H9 (cell line): Measurements from ENCODE around the gene SLC17A3. TPM values are rescaled to one million over a fixed set of nuclear protein-coding genes. Genes with fewer than 3 reads are reported as not detected.

Experiments used
- DNase-seq: peaks from one replicate; pipeline ENCODE4 v3.0.0-alpha.2; 2017
- H2AFZ ChIP-seq: one replicate; pipeline ENCODE4 v1.6.1; 2013; ENCODE audit warnings: mild to moderate bottlenecking, low read length, control low read depth, moderate library complexity
- H2AK5ac ChIP-seq: 2 replicates; pipeline ENCODE4 v1.6.1; 2013; ENCODE audit warnings: low read length, control low read depth, mixed read lengths; ENCODE audit not compliant: insufficient read length
- H2BK120ac ChIP-seq: one replicate; pipeline ENCODE4 v1.6.1; 2013; ENCODE audit warnings: low read depth, mild to moderate bottlenecking, low read length, control low read depth, inconsistent platforms; ENCODE audit not compliant: poor library complexity, severe bottlenecking
- H2BK12ac ChIP-seq: 2 replicates; pipeline ENCODE4 v1.6.1; 2013; ENCODE audit warnings: low read length, control low read depth, mixed read lengths, low read depth; ENCODE audit not compliant: insufficient read length
- H2BK15ac ChIP-seq: 2 replicates; pipeline ENCODE4 v1.6.1; 2013; ENCODE audit warnings: low read depth, low read length, control low read depth
- H2BK20ac ChIP-seq: one replicate; pipeline ENCODE4 v1.6.1; 2013; ENCODE audit warnings: low read depth, mild to moderate bottlenecking, low read length, control low read depth, inconsistent platforms; ENCODE audit not compliant: poor library complexity, severe bottlenecking
- H2BK5ac ChIP-seq: 2 replicates; pipeline ENCODE4 v1.6.1; 2013; ENCODE audit warnings: low read length, control low read depth, mixed read lengths; ENCODE audit not compliant: insufficient read length
- H3K14ac ChIP-seq: 2 replicates; pipeline ENCODE4 v1.6.1; 2013; ENCODE audit warnings: low read length, control low read depth; ENCODE audit not compliant: insufficient read depth
- H3K18ac ChIP-seq: 2 replicates; pipeline ENCODE4 v1.6.1; 2013; ENCODE audit warnings: low read depth, mild to moderate bottlenecking, mixed read lengths, low read length, control low read depth; ENCODE audit not compliant: insufficient read length
- H3K23ac ChIP-seq: 2 replicates; pipeline ENCODE4 v1.6.1; 2013; ENCODE audit warnings: low read length, control low read depth, mixed read lengths, low read depth; ENCODE audit not compliant: insufficient read length
- H3K23me2 ChIP-seq: 2 replicates; pipeline ENCODE4 v1.6.1; 2013; ENCODE audit warnings: low read depth, mild to moderate bottlenecking, mixed read lengths, low read length, control low read depth; ENCODE audit not compliant: insufficient read length, poor library complexity, severe bottlenecking
- H3K27ac ChIP-seq: 2 replicates; pipeline ENCODE4 v1.5.1; 2013; ENCODE audit warnings: low read length, control low read depth, mixed read lengths, low read depth; ENCODE audit not compliant: insufficient read length
- H3K27me3 ChIP-seq: 2 replicates; pipeline ENCODE4 v1.6.1; 2013; ENCODE audit warnings: low read length, control low read depth, inconsistent platforms; ENCODE audit not compliant: insufficient read depth
- H3K4ac ChIP-seq: 2 replicates; pipeline ENCODE4 v1.6.1; 2013; ENCODE audit warnings: low read depth, mild to moderate bottlenecking, control low read depth, inconsistent platforms, low read length, moderate library complexity
- H3K4me1 ChIP-seq: 2 replicates; pipeline ENCODE4 v1.6.1; 2013; ENCODE audit warnings: low read length, control low read depth, inconsistent platforms; ENCODE audit not compliant: insufficient read depth
- H3K4me2 ChIP-seq: 2 replicates; pipeline ENCODE4 v1.6.1; 2013; ENCODE audit warnings: low read length, control low read depth, mixed read lengths; ENCODE audit not compliant: insufficient read length, insufficient read depth
- H3K56ac ChIP-seq: 2 replicates; pipeline ENCODE4 v1.6.1; 2013; ENCODE audit warnings: low read depth, mild to moderate bottlenecking, mixed read lengths, low read length, control low read depth; ENCODE audit not compliant: insufficient read length
- H3K79me1 ChIP-seq: 2 replicates; pipeline ENCODE4 v1.6.1; 2013; ENCODE audit warnings: low read depth, mild to moderate bottlenecking, moderate library complexity, low read length, control low read depth, inconsistent platforms; ENCODE audit not compliant: insufficient read depth, poor library complexity, severe bottlenecking
- H3K79me2 ChIP-seq: 2 replicates; pipeline ENCODE4 v1.6.1; 2013; ENCODE audit warnings: low read length, control low read depth, inconsistent platforms; ENCODE audit not compliant: insufficient read depth
- H3K9ac ChIP-seq: 2 replicates; pipeline ENCODE4 v1.6.1; 2013; ENCODE audit warnings: low read length, control low read depth, mixed read lengths; ENCODE audit not compliant: insufficient read length; ENCODE audit errors: extremely low read depth
- H3K9me3 ChIP-seq: one replicate; pipeline ENCODE4 v1.6.1; 2013; ENCODE audit warnings: low read depth, low read length, inconsistent platforms; ENCODE audit not compliant: control insufficient read depth
- H3T11ph ChIP-seq: one replicate; pipeline ENCODE4 v1.6.1; 2013; ENCODE audit warnings: mild to moderate bottlenecking, low read length, control low read depth, inconsistent platforms
- H4K20me1 ChIP-seq: one replicate; pipeline ENCODE4 v1.6.1; 2013; ENCODE audit not compliant: control insufficient read depth, insufficient read length, insufficient read depth
- H4K5ac ChIP-seq: 2 replicates; pipeline ENCODE4 v1.6.1; 2013; ENCODE audit warnings: low read depth, mild to moderate bottlenecking, mixed read lengths, low read length, control low read depth; ENCODE audit not compliant: insufficient read length
- H4K8ac ChIP-seq: replicated peaks from 2 replicates; pipeline ENCODE4 v1.6.1; 2013; ENCODE audit warnings: low read length, control low read depth, mixed read lengths, low read depth; ENCODE audit not compliant: insufficient read length
- H4K91ac ChIP-seq: 2 replicates; pipeline ENCODE4 v1.6.1; 2013; ENCODE audit warnings: low read depth, mild to moderate bottlenecking, moderate library complexity, mixed read lengths, low read length, control low read depth; ENCODE audit not compliant: insufficient read length
- H3K27ac Mint-ChIP-seq, 3 experiments: 2 replicates in 2 of 3; 3 replicates in 1 of 3; pipeline ENCODE4 v1.8.0; 2020 to 2021; ENCODE audit warnings: mixed read lengths in 3 of 3, mild to moderate bottlenecking in 1 of 3, moderate library complexity in 1 of 3
- H3K27me3 Mint-ChIP-seq: 2 replicates; pipeline ENCODE4 v1.8.0; 2021; ENCODE audit warnings: low read depth, mild to moderate bottlenecking, moderate library complexity, mixed read lengths
- H3K36me3 Mint-ChIP-seq, 3 experiments: 2 replicates in 2 of 3; 3 replicates in 1 of 3; pipeline ENCODE4 v1.8.0; 2020 to 2021; ENCODE audit warnings: low read depth in 3 of 3, mixed read lengths in 3 of 3; ENCODE audit not compliant: insufficient read depth in 1 of 3
- H3K4me1 Mint-ChIP-seq, 2 experiments: 2 replicates each; pipeline ENCODE4 v1.8.0; 2020; ENCODE audit warnings: mixed read lengths in 2 of 2
- H3K4me3 Mint-ChIP-seq, 2 experiments: 2 replicates in 1 of 2; 3 replicates in 1 of 2; pipeline ENCODE4 v1.8.0; 2020 to 2021; ENCODE audit warnings: mild to moderate bottlenecking in 2 of 2, mixed read lengths in 2 of 2, moderate library complexity in 1 of 2
- H3K9me3 Mint-ChIP-seq, 2 experiments: 2 replicates in 1 of 2; 3 replicates in 1 of 2; pipeline ENCODE4 v1.8.0; 2020; ENCODE audit warnings: mild to moderate bottlenecking in 2 of 2, mixed read lengths in 2 of 2, moderate library complexity in 1 of 2
- WGBS: extraction: QIAGEN DNeasy Blood & Tissue Kit; methylation state at CpG from one replicate; pipeline ENCODE4 v1.1.7; 2013; ENCODE audit warnings: missing lambda C conversion rate, low lambda C conversion rate, mixed read lengths; ENCODE audit not compliant: insufficient read length; ENCODE audit errors: extremely low coverage; 5-methylcytosine and 5-hydroxymethylcytosine counted together
- total RNA-seq: library from RNA; stranded (reverse); gene quantifications from 2 replicates; pipeline ENCODE4 v1.2.1, GENCODE V29; 2021
- TF ChIP-seq, protein P1 (sequence below): fragments of 200-600 bp; sonication (generic); conservative IDR thresholded peaks from 3 replicates; pipeline ENCODE4 v1.8.0; 2021; ENCODE audit warnings: antibody characterized with exemption, mild to moderate bottlenecking

Gene SLC17A3
- total RNA-seq, 1 experiment from 2014 or later: not detected

DNA sequence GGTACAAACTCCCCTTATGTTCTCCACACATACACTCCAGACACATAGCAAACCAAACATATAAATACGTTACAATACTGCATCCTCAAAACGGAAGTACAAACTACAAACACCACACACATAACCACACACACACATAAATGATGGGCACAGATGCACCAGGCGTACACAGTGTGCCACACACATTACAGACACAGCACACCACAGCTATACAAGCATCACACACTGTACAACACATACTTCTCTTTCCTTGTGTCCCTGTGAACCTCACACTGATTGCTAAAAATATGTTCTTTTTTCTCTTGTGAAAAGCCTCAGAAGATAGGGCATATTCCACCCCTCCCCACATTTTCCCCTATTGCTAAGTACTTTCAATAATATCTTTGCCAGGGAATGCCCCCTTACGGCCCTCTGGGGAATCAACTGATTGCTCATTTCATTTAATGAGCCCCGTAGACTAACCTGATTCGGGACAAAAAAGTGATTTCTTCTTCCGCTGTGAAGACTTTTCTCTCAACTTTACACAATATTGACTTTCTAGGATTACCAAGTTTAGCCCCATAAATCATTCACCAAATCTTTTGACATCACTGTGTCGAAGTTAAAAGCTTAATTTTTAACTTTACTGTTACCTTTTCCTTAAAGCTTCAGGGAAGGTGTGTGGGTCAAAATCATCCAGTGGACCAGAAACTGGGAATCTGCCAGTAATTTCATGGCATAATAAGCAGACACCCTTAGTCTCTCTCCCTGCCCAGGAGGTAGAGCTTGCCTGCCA is 42.3 kb downstream of the SLC17A3 start, which contains the start of gene SLC17A1:
TSS of gene SLC17A1 (minus strand) at position 521 of the 775 bp plus-strand sequence. CDS start 1,495 bp downstream, outside the sequence.
- no peak within 1 kb of the TSS for H2AK5ac ChIP-seq
- no CpG with 5 or more reads among the region's 8 CpGs for WGBS
- H3K79me2 ChIP-seq: no peaks in the 10 kb centered on the region
- H2AFZ ChIP-seq: no peak within 1 kb of the TSS
- no peaks in the 10 kb centered on the region for H3K9me3 Mint-ChIP-seq
- no peak within 1 kb of the TSS for H2BK15ac ChIP-seq
- no peak within 1 kb of the TSS for H4K5ac ChIP-seq
- H3K9ac ChIP-seq: no peak within 1 kb of the TSS
- TF ChIP-seq, protein P1, sequence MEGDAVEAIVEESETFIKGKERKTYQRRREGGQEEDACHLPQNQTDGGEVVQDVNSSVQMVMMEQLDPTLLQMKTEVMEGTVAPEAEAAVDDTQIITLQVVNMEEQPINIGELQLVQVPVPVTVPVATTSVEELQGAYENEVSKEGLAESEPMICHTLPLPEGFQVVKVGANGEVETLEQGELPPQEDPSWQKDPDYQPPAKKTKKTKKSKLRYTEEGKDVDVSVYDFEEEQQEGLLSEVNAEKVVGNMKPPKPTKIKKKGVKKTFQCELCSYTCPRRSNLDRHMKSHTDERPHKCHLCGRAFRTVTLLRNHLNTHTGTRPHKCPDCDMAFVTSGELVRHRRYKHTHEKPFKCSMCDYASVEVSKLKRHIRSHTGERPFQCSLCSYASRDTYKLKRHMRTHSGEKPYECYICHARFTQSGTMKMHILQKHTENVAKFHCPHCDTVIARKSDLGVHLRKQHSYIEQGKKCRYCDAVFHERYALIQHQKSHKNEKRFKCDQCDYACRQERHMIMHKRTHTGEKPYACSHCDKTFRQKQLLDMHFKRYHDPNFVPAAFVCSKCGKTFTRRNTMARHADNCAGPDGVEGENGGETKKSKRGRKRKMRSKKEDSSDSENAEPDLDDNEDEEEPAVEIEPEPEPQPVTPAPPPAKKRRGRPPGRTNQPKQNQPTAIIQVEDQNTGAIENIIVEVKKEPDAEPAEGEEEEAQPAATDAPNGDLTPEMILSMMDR: no peak
- H3K23me2 ChIP-seq: no peaks in the 10 kb centered on the region
- no peak within 1 kb of the TSS for H4K91ac ChIP-seq
- no peaks in the 10 kb centered on the region for H3K4me1 Mint-ChIP-seq
- H4K8ac ChIP-seq: no peak within 1 kb of the TSS
- no peak within 1 kb of the TSS for H2BK120ac ChIP-seq
- H3K27ac ChIP-seq: no peak within 1 kb of the TSS
- H4K20me1 ChIP-seq: no peaks in the 10 kb centered on the region
- H2BK12ac ChIP-seq: no peak within 1 kb of the TSS
- no peak within 1 kb of the TSS for H3K18ac ChIP-seq
- no peak for DNase-seq
- no peaks in the 10 kb centered on the region for H3K36me3 Mint-ChIP-seq
- H3K14ac ChIP-seq: no peak within 1 kb of the TSS
- no peak within 1 kb of the TSS for H3T11ph ChIP-seq
- H3K4me2 ChIP-seq: no peak within 1 kb of the TSS
- no peaks in the 10 kb centered on the region for H3K27me3 Mint-ChIP-seq
- H3K27ac Mint-ChIP-seq: no peak within 1 kb of the TSS
- no peak within 1 kb of the TSS for H2BK20ac ChIP-seq
- H2BK5ac ChIP-seq: no peak within 1 kb of the TSS
- H3K4me1 ChIP-seq: no peaks in the 10 kb centered on the region
- no peaks in the 10 kb centered on the region for H3K79me1 ChIP-seq
- no peak within 1 kb of the TSS for H3K4ac ChIP-seq
- H3K23ac ChIP-seq: no peak within 1 kb of the TSS
- H3K4me3 Mint-ChIP-seq: no peak within 1 kb of the TSS
- H3K9me3 ChIP-seq: no peaks in the 10 kb centered on the region
- H3K27me3 ChIP-seq: no peaks in the 10 kb centered on the region
- no peak within 1 kb of the TSS for H3K56ac ChIP-seq
